ENCODE data around the gene CLDN6. TPM values are rescaled to one million over a fixed set of nuclear protein-coding genes. Genes with fewer than 3 reads are reported as not detected.

Gene CLDN6
- total and polyA plus RNA-seq, 8 donors, result not detected

- no peaks in the 10 kb centered on the region for H3K36me3 ChIP-seq
- no peaks in the 10 kb centered on the region for H3K9me3 ChIP-seq
- intact Hi-C loops (cut with DNase I; ENCODE audit: low total_unique reads), result no loop called here
- 11 to 22% (median 13%) methylated on average over 4 to 13 of the region's 13 CpGs for WGBS, 5 donors
- DNase-seq, result no peak
- peaks cover 23 to 27% (median 25%) of the 10 kb centered on the region in 4 donors for H3K4me1 ChIP-seq
- no peak for TF ChIP-seq POLR2AphosphoS5 (IDR thresholded peaks at IDR 0.05)
- TF ChIP-seq EP300 (IDR thresholded peaks at IDR 0.05), result no peak
- no peak for TF ChIP-seq CTCF (IDR thresholded peaks at IDR 0.05)
- no peak for TF ChIP-seq POLR2A (IDR thresholded peaks at IDR 0.05)
- peak overlapping the region in 1 of 4 donors; percentile 57 for H3K4me3 ChIP-seq
- peak overlapping the region in 1 of 5 donors; percentile 73 for H3K27ac ChIP-seq
- peaks cover 19 to 97% (median 71%) of the 10 kb centered on the region in 3 donors for H3K27me3 ChIP-seq
These were observed 29.4 kb upstream of the CLDN6 start for GRCh38 chr16:3047387-3047720.

GRCh38 chr16:3046641-3047386 is 28.8 kb upstream of the CLDN6 start:
- TF ChIP-seq EP300 (IDR thresholded peaks at IDR 0.05), result no peak
- TF ChIP-seq POLR2A (IDR thresholded peaks at IDR 0.05), result no peak
- no peak for TF ChIP-seq POLR2AphosphoS5 (IDR thresholded peaks at IDR 0.05)
- no peak for TF ChIP-seq CTCF (IDR thresholded peaks at IDR 0.05)
- WGBS, 5 donors, result 1 to 4% (median 2%) methylated on average over 12 to 53 of the region's 54 CpGs
- Histone ChIP-seq H3K4me3 (peak overlapping the region; percentile 46 to 69 (median 52)), H3K4me1 (peaks cover 23 to 27% (median 25%) of the 10 kb centered on the region in 4 donors), H3K27ac (peak overlapping the region in 3 of 5 donors; percentile 29 to 73 (median 59)), H3K36me3 (no peaks in the 10 kb centered on the region), H3K9me3 (no peaks in the 10 kb centered on the region), H3K27me3 (peaks cover 19 to 98% (median 71%) of the 10 kb centered on the region in 3 donors)
- intact Hi-C loops (cut with DNase I; ENCODE audit: low total_unique reads), result no loop called here
- no peak for DNase-seq

- H3K27ac ChIP-seq, result peak within 1 kb of the TSS in 4 of 5 donors; percentile 10 to 73 (median 44)
These were observed 28.0 kb upstream of the CLDN6 start, which contains the start of gene MMP25 for GRCh38 chr16:3045758-3046640. Gene MMP25, plus strand, starts transcription at chr16:3046561. Its CDS starts 357 bp downstream, at chr16:3046918.

More at GRCh38 chr16:3045758-3046640, 28.0 kb upstream of the CLDN6 start, which contains the start of gene MMP25:
- H3K4me3 ChIP-seq, result peak within 1 kb of the TSS; percentile 46 to 69 (median 52)
- no peaks in the 10 kb centered on the region for H3K9me3 ChIP-seq
- no peaks in the 10 kb centered on the region for H3K36me3 ChIP-seq
- DNase-seq, result peak in 1 of 2 donors; percentile 58
- 0 to 1% (median 1%) methylated on average over 29 to 84 of the region's 86 CpGs for WGBS, 5 donors
- TF ChIP-seq CTCF (IDR thresholded peaks at IDR 0.05) (no peak), EP300 (IDR thresholded peaks at IDR 0.05) (no peak), POLR2AphosphoS5 (IDR thresholded peaks at IDR 0.05) (no peak), POLR2A (IDR thresholded peaks at IDR 0.05) (no peak)
- intact Hi-C loops (cut with DNase I; ENCODE audit: low total_unique reads), result no loop called here
- peaks cover 23 to 27% (median 25%) of the 10 kb centered on the region in 4 donors for H3K4me1 ChIP-seq
- H3K27me3 ChIP-seq, result peaks cover 19 to 98% (median 74%) of the 10 kb centered on the region in 3 donors

Measured in stomach (tissue), 9 donors.